ENCODE data around the gene PROX2. TPM values are rescaled to one million over a fixed set of nuclear protein-coding genes. Genes with fewer than 3 reads are reported as not detected.

Gene PROX2
- total RNA-seq, 1 donor from 2014 or later, result not detected

DNA sequence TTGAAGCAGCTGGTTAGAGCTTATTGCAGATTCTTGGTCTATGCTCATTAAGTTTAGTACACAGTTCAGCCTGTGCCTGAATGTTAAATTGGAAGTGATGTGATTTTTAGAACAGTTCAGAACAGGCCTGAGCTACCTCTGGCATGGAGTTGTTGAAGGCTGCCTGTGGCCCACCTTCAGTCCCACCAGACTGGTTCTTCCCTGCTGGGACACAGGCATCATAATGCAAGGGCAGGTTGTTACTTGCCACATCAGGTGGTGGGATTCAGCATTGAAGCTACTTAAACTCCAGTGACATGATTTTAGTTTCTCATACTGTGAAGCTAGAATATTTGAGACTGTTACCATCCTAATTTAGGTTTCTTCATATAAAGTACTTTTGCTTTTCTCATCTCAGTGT, 49.4 kb downstream of the PROX2 start:
- Histone ChIP-seq H3K4me1 (no peaks in the 10 kb centered on the region), H3K27ac (no peak overlapping the region), H3K27me3 (no peaks in the 10 kb centered on the region), H3K4me3 (no peak overlapping the region), H3K9me3 (no peaks in the 10 kb centered on the region), H3K36me3 (peaks cover 0 to 23% of the 10 kb centered on the region in 2 donors)
- intact Hi-C loops (cut with DNase I), result no loop called here
- no peak for DNase-seq (ENCODE audit: extremely low spot score in 2 of 2)
- TF ChIP-seq, protein P1, sequence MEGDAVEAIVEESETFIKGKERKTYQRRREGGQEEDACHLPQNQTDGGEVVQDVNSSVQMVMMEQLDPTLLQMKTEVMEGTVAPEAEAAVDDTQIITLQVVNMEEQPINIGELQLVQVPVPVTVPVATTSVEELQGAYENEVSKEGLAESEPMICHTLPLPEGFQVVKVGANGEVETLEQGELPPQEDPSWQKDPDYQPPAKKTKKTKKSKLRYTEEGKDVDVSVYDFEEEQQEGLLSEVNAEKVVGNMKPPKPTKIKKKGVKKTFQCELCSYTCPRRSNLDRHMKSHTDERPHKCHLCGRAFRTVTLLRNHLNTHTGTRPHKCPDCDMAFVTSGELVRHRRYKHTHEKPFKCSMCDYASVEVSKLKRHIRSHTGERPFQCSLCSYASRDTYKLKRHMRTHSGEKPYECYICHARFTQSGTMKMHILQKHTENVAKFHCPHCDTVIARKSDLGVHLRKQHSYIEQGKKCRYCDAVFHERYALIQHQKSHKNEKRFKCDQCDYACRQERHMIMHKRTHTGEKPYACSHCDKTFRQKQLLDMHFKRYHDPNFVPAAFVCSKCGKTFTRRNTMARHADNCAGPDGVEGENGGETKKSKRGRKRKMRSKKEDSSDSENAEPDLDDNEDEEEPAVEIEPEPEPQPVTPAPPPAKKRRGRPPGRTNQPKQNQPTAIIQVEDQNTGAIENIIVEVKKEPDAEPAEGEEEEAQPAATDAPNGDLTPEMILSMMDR (IDR thresholded peaks at IDR 0.05), result no peak
- TF ChIP-seq POLR2AphosphoS5 (IDR thresholded peaks at IDR 0.05; ENCODE audit: insufficient read depth in 1 of 2, low read depth in 1 of 2) (no peak), POLR2A (IDR thresholded peaks at IDR 0.05) (no peak)

Other genes with a start within 250 kb of the PROX2 start
- 32.7 TPM for gene AREL1, start 163.1 kb downstream of the PROX2 start, total RNA-seq
- 11.0 TPM for gene FCF1, start 163.0 kb downstream of the PROX2 start, total RNA-seq
- 50.3 TPM for gene YLPM1, start 112.8 kb downstream of the PROX2 start, total RNA-seq
- gene DLST, start 5.8 kb upstream of the PROX2 start, total RNA-seq, result 109 TPM
- 2.0 TPM for gene RPS6KL1, start 47.1 kb upstream of the PROX2 start, total RNA-seq
- 8.3 TPM for gene PGF, start 79.5 kb upstream of the PROX2 start, total RNA-seq
- gene EIF2B2, start 126.8 kb upstream of the PROX2 start, total RNA-seq, result 22.8 TPM
- 32.9 TPM for gene MLH3, start 175.3 kb upstream of the PROX2 start, total RNA-seq
- gene ACYP1, start 187.9 kb upstream of the PROX2 start, total RNA-seq, result 32.4 TPM
- not detected for gene ZC2HC1C, start 193.5 kb upstream of the PROX2 start, total RNA-seq